Ovary (tissue), 9 donors: ENCODE data around the gene SMTNL2. TPM values are rescaled to one million over a fixed set of nuclear protein-coding genes. Genes with fewer than 3 reads are reported as not detected.

Source experiments
- DNase-seq, 5 donors: peaks; one replicate each; pipeline ENCODE4 v3.0.0-alpha.2; 2019 to 2020
- H3K27ac ChIP-seq, 2 donors: fragments of 200-600 bp; one replicate each; pipeline versions ENCODE4 v1.5.1 to v1.8.0; 2019 to 2022
- H3K27me3 ChIP-seq: fragments of 200-600 bp; one replicate; pipeline ENCODE4 v1.8.0; 2022
- H3K36me3 ChIP-seq: fragments of 200-600 bp; sonication (generic); one replicate; pipeline ENCODE4 v1.5.1; 2019
- H3K4me1 ChIP-seq: one replicate; pipeline ENCODE4 v1.8.1; 2013; ENCODE audit warnings: mild to moderate bottlenecking, moderate library complexity; ENCODE audit not compliant: insufficient read depth
- H3K4me3 ChIP-seq: fragments of 200-600 bp; sonication (generic); one replicate; pipeline ENCODE4 v1.5.1; 2017
- H3K9me3 ChIP-seq, 2 donors: fragments of 200-600 bp in 1 of 2; sonication (generic) in 1 of 2; one replicate each; pipeline versions ENCODE4 v1.5.1 to v1.8.1; 2013 to 2019; ENCODE audit warnings: mild to moderate bottlenecking in 1 of 2, moderate library complexity in 1 of 2
- CTCF ChIP-seq, 3 donors: fragments of 450-650 bp in 2 of 3; fragments of 200-600 bp in 1 of 3; IDR thresholded peaks; one replicate each; pipeline versions ENCODE4 v1.5.1 to v1.8.0; 2016 to 2022; ENCODE audit warnings: antibody characterized with exemption in 3 of 3, mild to moderate bottlenecking in 1 of 3
- EP300 ChIP-seq: sonication (generic); formaldehyde crosslinking; IDR thresholded peaks from one replicate; pipeline ENCODE4 v1.6.1; 2017; ENCODE audit warnings: antibody characterized with exemption
- POLR2A ChIP-seq: fragments of 450-650 bp; IDR thresholded peaks from one replicate; pipeline ENCODE4 v1.6.1; 2017; ENCODE audit warnings: antibody characterized with exemption, mild to moderate bottlenecking, moderate library complexity
- WGBS, 3 donors: extraction: QIAGEN DNeasy Blood & Tissue Kit in 1 of 3; methylation state at CpG; one replicate each; pipeline versions ENCODE4 v1.1.5 to v1.1.7; 2013 to 2017; 5-methylcytosine and 5-hydroxymethylcytosine counted together
- intact Hi-C, 4 donors: fragments of 100-400 bp; cut with DNase I; formaldehyde crosslinking; loops; one replicate each; pipeline versions ENCODE4 v1.11.0 to v1.15.1; 2022 to 2023
- polyA plus RNA-seq, 2 donors: library from polyadenylated mRNA; stranded (reverse); fragments of 200-250 nt in 1 of 2; fragments of 350-450 nt in 1 of 2; fragmentation: Illumina TruSeq in 1 of 2; extraction: RNeasy Lipid Tissue Mini Kit (QIAGEN cat#74804) in 1 of 2; gene quantifications; one replicate each; pipeline ENCODE4 v1.2.3, GENCODE V29; 2013 to 2014
- total RNA-seq, 7 donors: library from RNA; depleted of rRNA in 2 of 7; stranded (reverse); fragments of >200 nt in 2 of 7; fragmentation: NEBNext Ultra II Directional in 3 of 7; extraction: Animal tissue kit (Norgen Biotek cat#: 25700) in 3 of 7; gene quantifications; one replicate each; pipeline versions ENCODE4 v1.1.0 to v1.2.4, GENCODE V29; 2016 to 2023
- donor health status: DM: no; HTN: no; CAD: no; lungs with moderate emphysema.
- donor health status: DM: no; HTN: no; CAD: no.
- donor health status: Bipolar disorder and iron deficiency.
- donor health status: DM: yes; HTN: yes; CAD: no.
- donor health status: DM: no; HTN: no; CAD: no.
- donor health status: DM: yes; HTN: yes; CAD: no.

Gene SMTNL2
- total and polyA plus RNA-seq, 9 donors, result 3.7 to 34.3 (median 15.1) TPM

- Histone ChIP-seq H3K27me3 (no peaks in the 10 kb centered on the region), H3K4me3 (no peak within 1 kb of the TSS)
These were observed 57.2 kb downstream of the SMTNL2 start, which contains the start of gene ALOX15 for GRCh38 chr17:4641297-4642195. ALOX15 (minus strand) TSS chr17:4641678; CDS start chr17:4641651, 27 bp downstream.

GRCh38 chr17:4642286-4642685, 58.0 kb downstream of the SMTNL2 start:
- WGBS, 3 donors, result 14 to 34% (median 21%) methylated on average over 6 of the region's 6 CpGs
- intact Hi-C loops, result no loop called here
- Histone ChIP-seq H3K27ac (no peak overlapping the region), H3K27me3 (no peaks in the 10 kb centered on the region), H3K4me1 (no peaks in the 10 kb centered on the region), H3K9me3 (no peaks in the 10 kb centered on the region), H3K4me3 (no peak overlapping the region), H3K36me3 (no peaks in the 10 kb centered on the region)
- TF ChIP-seq CTCF (IDR thresholded peaks at IDR 0.05), result no peak
- TF ChIP-seq EP300, result no peak
- TF ChIP-seq POLR2A, result no peak
- DNase-seq, result no peak

More at GRCh38 chr17:4641297-4642195, 57.2 kb downstream of the SMTNL2 start, which contains the start of gene ALOX15:
- intact Hi-C loops, result no loop called here
- 6 to 12% (median 8%) methylated on average over 58 of the region's 58 CpGs for WGBS, 3 donors
- DNase-seq, result peak in 1 of 5 donors; percentile 32
- no peaks in the 10 kb centered on the region for H3K4me1 ChIP-seq
- H3K9me3 ChIP-seq, result no peaks in the 10 kb centered on the region
- H3K36me3 ChIP-seq, result no peaks in the 10 kb centered on the region
- no peak within 1 kb of the TSS for H3K27ac ChIP-seq
- TF ChIP-seq POLR2A (no peak), EP300 (no peak)

GRCh38 chr17:4643676-4644075, 59.3 kb downstream of the SMTNL2 start:
- WGBS, 3 donors, result 59 to 64% (median 59%) methylated on average over 4 of the region's 4 CpGs
- Histone ChIP-seq H3K4me3 (no peak overlapping the region), H3K27ac (no peak overlapping the region), H3K27me3 (no peaks in the 10 kb centered on the region), H3K36me3 (no peaks in the 10 kb centered on the region), H3K9me3 (no peaks in the 10 kb centered on the region), H3K4me1 (no peaks in the 10 kb centered on the region)
- intact Hi-C loops, result no loop called here
- no peak for TF ChIP-seq EP300
- no peak for TF ChIP-seq POLR2A
- TF ChIP-seq CTCF (IDR thresholded peaks at IDR 0.05), result no peak
- no peak for DNase-seq

- H3K27me3 ChIP-seq, result no peaks in the 10 kb centered on the region
- WGBS, 3 donors, result 68 to 79% (median 75%) methylated on average over 5 of the region's 5 CpGs
- H3K4me3 ChIP-seq, result no peak overlapping the region
- no peak overlapping the region for H3K27ac ChIP-seq
- intact Hi-C loops, result no loop called here
- no peaks in the 10 kb centered on the region for H3K36me3 ChIP-seq
- DNase-seq, result no peak
- no peaks in the 10 kb centered on the region for H3K9me3 ChIP-seq
- TF ChIP-seq POLR2A, result no peak
- TF ChIP-seq EP300, result no peak
- no peak for TF ChIP-seq CTCF (IDR thresholded peaks at IDR 0.05)
- H3K4me1 ChIP-seq, result no peaks in the 10 kb centered on the region
These were observed 61.3 kb downstream of the SMTNL2 start for GRCh38 chr17:4645642-4646041.

GRCh38 chr17:4648741-4649140, 64.4 kb downstream of the SMTNL2 start:
- intact Hi-C loops, result no loop called here
- no peaks in the 10 kb centered on the region for H3K9me3 ChIP-seq
- TF ChIP-seq POLR2A, result no peak
- TF ChIP-seq EP300, result no peak
- TF ChIP-seq CTCF (IDR thresholded peaks at IDR 0.05), result no peak
- no peak for DNase-seq
- H3K4me1 ChIP-seq, result no peaks in the 10 kb centered on the region
- no peak overlapping the region for H3K27ac ChIP-seq
- 53 to 65% (median 61%) methylated on average over 2 of the region's 2 CpGs for WGBS, 3 donors
- no peak overlapping the region for H3K4me3 ChIP-seq
- no peaks in the 10 kb centered on the region for H3K27me3 ChIP-seq
- H3K36me3 ChIP-seq, result no peaks in the 10 kb centered on the region
